ENCODE measurements around the gene BANF1.

Gene BANF1

GRCh38 chr11:66001942-66002647 lies at the start of gene BANF1, which contains the start of gene EIF1AD:
Gene BANF1, plus strand, starts transcription at chr11:66002503. Its CDS starts 748 bp downstream, at chr11:66003251.
Gene EIF1AD, minus strand, starts transcription at chr11:66002157. Its CDS starts 1,768 bp downstream, at chr11:66000389.
- peak; percentile 90 for DNase-seq

- DNase-seq: no peak
Observed at GRCh38 chr11:65953471-65953870, 48.8 kb upstream of the BANF1 start.

- no peak for DNase-seq
Observed at GRCh38 chr11:65954771-65955170, 47.5 kb upstream of the BANF1 start.

GRCh38 chr11:65958291-65958690 lies 44.0 kb upstream of the BANF1 start:
- no peak for DNase-seq

- DNase-seq: no peak
Observed at GRCh38 chr11:65958774-65959420, 43.4 kb upstream of the BANF1 start.

- DNase-seq: no peak
Observed at GRCh38 chr11:65960824-65961266, 41.5 kb upstream of the BANF1 start.

- peak; percentile 96 for DNase-seq
Observed at GRCh38 chr11:65961267-65962140, 40.8 kb upstream of the BANF1 start, which contains the start of gene SART1. Gene SART1, plus strand, starts transcription at chr11:65961734. Its CDS starts 47 bp downstream, at chr11:65961781.

- DNase-seq: no peak
Observed at GRCh38 chr11:65962141-65962564, 40.1 kb upstream of the BANF1 start.

GRCh38 chr11:65964906-65965305 lies 37.4 kb upstream of the BANF1 start:
- no peak for DNase-seq

GRCh38 chr11:65965986-65966762 lies 36.1 kb upstream of the BANF1 start:
- no peak for DNase-seq

- no peak for DNase-seq
Observed at GRCh38 chr11:65967329-65967934, 34.9 kb upstream of the BANF1 start.

GRCh38 chr11:65968600-65969482 lies 33.5 kb upstream of the BANF1 start:
- no peak for DNase-seq

GRCh38 chr11:65972116-65972515 lies 30.2 kb upstream of the BANF1 start:
- no peak for DNase-seq

- DNase-seq: no peak
Observed at GRCh38 chr11:65973439-65974110, 28.7 kb upstream of the BANF1 start.

- DNase-seq: no peak
Observed at GRCh38 chr11:65975771-65976170, 26.5 kb upstream of the BANF1 start.

GRCh38 chr11:65976216-65977176 lies 25.8 kb upstream of the BANF1 start:
- DNase-seq: no peak

GRCh38 chr11:65977621-65978390 lies 24.5 kb upstream of the BANF1 start:
- no peak for DNase-seq
